NCI-H2029 (cell line): Measurements from ENCODE around the gene ID1.

Experiments
- DNase-seq: peaks from one replicate; lab custom pipeline; 2025; lab: John Stamatoyannopoulos, UW

ID1 gene, protein sequence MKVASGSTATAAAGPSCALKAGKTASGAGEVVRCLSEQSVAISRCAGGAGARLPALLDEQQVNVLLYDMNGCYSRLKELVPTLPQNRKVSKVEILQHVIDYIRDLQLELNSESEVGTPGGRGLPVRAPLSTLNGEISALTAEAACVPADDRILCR

DNA sequence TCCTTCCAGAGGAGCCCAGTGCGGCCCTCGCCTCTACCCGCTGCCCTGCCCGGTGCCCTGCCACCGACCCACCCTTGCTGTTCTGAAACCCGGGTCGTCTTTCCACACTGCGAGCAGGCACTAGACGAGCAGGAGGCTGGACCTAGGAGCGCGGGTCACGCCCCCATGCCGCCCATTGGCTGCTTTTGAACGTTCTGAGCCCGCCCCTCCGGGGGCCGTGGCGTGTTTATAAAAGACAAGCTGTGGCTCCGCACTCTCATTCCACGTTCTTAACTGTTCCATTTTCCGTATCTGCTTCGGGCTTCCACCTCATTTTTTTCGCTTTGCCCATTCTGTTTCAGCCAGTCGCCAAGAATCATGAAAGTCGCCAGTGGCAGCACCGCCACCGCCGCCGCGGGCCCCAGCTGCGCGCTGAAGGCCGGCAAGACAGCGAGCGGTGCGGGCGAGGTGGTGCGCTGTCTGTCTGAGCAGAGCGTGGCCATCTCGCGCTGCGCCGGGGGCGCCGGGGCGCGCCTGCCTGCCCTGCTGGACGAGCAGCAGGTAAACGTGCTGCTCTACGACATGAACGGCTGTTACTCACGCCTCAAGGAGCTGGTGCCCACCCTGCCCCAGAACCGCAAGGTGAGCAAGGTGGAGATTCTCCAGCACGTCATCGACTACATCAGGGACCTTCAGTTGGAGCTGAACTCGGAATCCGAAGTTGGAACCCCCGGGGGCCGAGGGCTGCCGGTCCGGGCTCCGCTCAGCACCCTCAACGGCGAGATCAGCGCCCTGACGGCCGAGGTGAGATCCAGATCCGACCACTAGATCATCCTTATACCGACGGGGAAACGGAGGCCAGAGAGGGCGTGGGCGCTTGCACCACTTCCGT, at the start of gene ID1:
ID1 (plus strand) TSS at position 259 of the 871 bp plus-strand sequence; CDS start at position 358, 99 bp downstream.
- DNase-seq, result peak; percentile 98

DNA sequence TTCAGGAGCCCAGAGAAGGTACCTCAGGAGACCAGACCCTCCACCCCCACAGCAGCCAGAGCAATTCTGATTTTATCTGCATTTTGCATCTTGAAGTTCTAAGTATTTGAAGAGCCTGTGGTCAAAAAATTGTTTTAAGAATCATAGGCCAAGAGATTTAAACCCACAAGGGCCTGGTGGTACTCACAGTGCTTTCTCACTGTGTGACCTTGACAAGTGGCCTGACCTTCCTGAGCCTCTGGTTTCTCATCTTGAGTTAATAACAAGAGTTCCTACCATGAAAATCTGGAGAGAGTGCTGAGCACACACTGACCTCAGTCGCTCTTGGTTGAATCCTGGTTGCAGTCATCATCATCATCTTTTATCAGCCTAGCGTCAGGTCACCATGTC, 45.4 kb upstream of the ID1 start:
- DNase-seq, result no peak

DNA sequence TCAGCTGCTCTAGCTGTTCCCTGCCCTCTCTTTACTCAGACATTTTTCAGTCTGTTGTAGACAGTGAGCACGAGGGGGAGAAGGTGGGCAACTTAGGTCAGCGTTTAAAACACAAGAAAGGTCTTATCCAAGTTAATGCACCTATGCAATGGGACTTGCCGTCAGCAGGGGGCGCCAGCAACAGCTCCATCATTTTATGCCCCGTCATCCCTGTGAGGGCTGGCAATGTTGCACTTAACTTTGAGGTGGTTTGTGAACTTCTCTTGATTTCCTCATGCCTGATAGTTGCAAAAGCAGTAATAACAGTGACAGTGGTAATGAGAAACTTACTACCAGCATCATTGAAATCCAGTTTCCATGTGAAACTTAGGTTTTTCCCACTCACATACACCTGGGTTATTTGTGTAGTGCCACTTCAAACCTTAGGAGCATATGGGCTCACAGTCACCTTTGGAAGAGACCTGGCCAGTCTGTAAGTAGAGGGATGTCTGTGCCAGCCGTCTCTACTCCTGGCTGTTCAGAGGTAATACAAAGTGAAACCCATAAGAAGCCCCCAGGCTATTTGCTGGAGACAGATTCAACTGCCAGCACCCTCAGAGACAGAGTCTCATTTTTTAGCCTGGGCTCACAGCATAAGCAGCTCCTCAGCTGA, 44.9 kb upstream of the ID1 start:
- DNase-seq, result no peak

DNA sequence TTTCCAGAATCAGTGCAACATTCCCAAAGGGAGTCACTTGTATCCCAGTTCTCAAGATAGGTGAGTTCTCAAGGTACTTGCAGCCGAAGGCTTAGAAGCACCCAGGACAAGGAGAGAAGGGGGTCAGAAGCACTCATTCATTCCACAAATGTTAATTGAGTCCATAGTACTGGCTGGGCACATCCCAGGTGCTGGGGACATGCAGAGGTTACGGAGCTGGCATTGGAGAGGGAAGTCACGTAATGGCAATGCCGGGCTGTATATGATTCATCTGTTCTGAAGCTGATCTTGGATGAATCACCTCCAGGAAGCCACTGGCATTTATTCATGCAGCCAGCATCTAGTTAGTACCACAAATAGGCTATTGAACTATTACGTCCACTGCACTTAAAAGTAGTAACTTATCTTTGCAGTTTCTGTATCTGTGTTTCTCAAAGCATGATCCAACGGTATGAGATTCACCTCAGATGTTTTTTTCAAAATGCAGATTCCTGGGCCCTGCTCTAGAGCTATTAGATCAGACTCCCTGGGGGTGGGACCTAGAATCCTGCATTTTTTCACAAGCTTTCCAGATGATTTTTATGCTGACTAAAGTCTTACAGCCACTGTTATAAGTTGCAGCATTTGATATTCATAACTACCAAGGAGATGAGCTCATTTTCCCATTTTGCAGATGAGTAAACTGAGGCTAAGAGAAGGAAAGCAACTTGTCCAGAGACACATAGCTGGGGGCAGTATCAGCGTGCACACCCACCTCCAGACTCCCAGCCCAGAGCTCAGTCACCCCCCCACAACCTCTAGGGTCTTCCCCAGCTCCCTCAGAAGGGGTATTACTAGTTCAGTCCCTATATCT, 44.1 kb upstream of the ID1 start:
- no peak for DNase-seq

DNA sequence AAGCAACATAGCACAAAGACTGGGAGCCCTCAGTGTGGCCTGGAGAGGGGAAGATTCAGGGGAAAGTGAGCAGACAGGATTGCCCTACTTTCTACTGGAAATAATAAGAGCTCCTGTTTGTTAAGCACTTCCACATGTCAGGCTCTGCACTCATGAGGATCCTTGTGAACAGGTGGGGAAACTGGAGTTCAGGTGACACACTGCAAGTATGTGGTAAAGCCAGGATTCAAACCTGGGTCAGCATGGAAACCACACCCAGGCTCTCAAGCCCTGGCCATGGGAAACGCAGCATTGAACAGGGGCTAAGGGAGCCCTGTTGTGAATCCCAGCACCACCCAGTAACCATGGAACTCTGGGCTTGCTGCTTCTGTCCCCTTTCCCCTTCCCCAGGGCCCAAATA, 42.8 kb upstream of the ID1 start:
- no peak for DNase-seq

DNA sequence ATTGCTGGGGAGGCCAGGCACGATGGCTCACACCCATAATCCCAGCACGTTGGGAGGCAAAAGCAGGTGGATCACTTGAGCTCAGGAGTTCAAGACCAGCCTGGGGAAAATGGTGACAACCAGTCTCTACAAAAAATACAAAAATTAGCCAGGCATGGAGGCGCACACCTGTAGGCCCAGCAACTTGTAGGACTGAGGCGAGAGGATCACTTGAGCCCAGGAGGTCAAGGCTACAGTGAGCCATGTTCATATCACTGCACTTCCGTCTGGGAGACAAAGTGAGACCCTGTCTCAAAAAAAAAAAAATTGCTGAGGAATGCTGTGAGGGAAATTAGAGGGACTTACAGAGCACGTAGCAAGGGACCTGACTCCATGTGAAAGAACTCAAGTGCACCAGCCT, 40.8 kb upstream of the ID1 start:
- no peak for DNase-seq

DNA sequence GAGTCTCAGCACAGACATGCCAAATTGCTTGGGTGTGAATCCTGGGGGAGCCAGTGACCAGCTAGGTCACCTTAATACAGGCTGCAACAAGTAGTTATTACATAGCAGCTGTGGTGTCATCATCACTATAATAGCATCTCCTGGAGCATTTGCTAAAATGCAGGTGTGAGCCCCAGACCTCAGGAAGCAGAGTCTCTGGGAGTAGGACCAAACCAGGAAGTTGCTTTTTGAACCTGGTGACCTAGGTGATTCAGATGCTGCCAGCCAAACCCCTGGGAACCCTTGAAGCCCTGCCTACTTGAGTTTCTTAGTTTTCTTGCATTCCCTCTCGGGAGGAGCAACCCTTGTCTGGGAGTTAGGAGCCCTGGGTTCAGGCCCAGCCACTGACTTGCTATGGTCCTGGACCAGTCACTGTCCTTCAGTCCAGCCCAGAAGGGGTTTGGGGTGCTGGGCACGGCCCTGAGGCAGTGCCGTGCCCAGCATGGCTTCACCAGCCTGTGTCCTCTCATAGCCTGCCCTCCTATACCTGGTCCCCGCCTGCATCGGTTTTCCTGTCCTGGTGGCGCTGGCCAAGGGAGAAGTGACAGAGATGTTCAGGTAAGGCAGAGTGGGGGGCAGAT, 39.3 kb upstream of the ID1 start:
- no peak for DNase-seq

DNA sequence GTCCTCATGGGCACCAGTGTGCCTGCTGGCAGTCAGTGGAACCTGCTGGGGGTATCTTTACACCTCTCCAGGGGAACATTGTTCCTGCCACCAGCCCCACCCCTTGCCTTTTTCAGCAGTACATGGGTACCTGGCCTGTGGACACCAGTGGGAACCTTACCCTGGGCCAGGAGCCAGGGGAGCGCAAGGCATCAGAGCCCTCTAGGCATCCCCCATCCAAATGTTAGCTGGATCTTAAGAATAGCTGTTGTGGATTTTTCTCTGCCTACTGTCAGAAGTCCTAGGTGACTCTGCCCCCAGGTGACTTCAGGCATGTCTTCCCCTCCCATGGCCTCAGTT, 38.8 kb upstream of the ID1 start:
- DNase-seq, result no peak

DNA sequence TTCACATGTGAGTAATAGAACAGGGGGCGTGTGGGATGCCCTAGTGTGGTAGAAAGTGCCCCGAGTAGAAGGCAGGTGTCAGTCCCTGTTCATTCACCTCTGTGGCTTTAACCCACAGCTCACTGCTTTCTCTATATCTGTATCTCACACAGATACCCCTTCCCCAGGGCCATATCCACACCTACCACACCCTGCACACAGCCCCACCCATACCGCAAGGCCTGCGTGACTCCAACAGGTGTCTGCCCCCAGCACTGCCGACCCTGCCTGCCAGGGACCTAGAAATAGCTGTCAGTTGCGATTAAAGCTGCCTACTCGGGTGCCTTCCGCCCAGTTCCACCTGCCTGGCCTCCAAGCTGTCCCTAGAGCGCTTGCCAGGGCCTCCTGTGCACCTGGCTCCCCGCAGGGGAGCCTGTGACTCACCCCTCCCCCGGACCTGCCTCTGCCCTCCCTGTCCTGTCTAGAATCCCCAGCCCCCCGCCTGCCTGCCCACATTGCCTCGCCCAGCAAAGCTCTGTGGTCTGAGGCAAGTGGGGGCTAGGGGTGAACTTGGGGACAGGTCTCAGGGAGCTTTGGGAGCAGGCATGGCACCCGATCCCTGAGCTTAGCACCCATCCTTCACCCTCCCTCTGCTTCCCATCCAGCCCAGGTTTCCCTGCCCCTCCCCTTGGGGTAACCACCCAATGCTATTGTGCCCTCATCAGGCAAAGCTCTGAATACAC, 38.3 kb upstream of the ID1 start:
- peak; percentile 78 for DNase-seq

DNA sequence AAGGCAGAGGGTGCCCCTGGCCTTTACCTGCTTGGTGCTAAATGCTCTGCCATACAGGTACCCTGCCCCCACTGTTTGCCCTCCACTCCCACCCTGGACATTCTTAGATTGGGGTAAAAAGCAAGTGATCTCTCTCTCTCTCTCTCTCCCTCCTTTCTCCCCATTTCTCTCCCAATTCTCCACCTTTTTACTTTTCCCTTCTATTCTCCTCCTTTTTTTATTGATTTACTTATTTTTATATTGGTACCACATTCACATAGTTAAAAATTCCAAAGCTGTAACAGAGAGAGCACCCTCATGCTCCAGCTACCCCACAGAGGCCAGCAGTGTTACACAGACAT, 37.7 kb upstream of the ID1 start:
- DNase-seq, result no peak

DNA sequence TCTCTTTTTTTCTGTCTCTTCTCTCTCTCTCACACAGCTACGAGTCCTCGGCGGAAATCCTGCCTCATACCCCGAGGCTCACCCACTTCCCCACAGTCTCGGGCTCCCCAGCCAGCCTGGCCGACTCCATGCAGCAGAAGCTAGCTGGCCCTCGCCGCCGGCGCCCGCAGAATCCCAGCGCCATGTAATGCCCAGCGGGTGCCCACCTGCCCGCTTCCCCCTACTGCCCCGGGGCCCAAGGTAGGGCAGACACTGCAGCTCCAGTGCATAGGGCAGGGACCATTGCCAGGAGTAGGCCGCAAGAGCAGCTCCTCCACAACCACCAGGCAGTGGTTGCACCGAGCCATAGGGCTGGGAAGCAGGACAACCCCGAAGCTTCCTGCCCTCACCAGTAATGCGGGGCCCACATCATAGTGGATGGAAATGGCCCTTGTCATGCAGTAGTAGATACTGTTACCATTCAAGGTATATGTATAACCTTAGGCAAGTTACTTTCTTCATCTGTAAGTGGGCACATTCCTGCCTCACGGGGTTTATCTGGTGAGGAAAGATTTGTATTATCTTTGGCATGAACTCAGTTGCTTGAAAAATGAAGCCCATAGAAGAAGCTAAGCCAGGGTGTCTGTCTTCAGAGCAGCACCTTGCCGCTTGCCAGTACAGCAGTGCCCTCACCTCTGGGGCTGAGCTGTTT, 36.9 kb upstream of the ID1 start:
- DNase-seq, result no peak

DNA sequence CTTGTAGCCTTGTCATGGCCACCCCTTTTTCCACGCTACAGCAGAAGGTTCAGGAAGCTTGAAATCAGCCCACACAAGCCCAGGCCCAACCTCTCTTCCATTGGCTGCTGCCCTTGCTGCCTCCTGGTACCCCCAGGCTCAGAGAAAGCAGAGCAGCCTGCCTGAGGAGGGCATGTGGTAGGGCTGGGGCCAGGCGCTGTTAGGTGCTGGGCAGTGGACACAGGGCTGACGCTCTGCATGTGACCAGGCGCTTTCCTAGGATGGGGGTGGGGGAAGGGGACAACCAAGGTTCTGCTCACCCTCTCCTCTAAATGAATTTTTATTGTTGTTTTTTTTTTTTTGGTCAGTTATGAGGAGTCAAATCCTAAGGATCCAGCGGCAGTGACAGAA, 36.3 kb upstream of the ID1 start:
- no peak for DNase-seq

DNA sequence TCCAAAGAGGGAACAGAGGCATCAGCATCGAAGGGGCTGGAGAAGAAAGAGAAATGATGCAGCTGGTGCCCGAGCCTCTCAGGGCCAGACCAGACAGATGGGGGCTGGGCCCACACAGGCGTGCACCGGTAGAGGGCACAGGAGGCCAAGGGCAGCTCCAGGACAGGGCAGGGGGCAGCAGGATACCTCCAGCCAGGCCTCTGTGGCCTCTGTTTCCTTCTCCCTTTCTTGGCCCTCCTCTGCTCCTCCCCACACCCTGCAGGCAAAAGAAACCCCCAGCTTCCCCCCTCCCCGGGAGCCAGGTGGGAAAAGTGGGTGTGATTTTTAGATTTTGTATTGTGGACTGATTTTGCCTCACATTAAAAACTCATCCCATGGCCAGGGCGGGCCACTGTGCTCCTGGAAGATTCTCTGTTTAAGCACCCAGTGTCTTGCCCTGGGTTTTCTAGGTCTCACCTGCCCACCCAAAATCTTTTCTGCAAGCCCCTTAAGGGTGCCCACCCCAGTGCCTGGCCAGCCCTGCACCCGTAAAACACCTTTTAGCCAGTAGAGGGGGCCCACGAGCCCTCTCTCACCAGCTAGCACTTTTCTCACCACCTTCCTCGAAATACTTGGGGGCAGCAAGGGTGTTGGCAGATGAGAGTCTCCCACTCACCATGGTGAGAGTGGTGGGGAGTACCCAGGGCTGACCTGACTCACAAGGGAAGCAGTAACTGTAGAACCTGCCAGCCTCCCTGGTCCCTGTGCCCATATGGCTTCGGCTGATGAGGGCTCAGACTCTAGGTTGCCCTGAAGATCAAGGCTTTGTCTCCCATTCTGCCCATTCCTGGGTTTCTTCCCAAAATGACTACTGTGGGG, 35.7 kb upstream of the ID1 start:
- no peak for DNase-seq

DNA sequence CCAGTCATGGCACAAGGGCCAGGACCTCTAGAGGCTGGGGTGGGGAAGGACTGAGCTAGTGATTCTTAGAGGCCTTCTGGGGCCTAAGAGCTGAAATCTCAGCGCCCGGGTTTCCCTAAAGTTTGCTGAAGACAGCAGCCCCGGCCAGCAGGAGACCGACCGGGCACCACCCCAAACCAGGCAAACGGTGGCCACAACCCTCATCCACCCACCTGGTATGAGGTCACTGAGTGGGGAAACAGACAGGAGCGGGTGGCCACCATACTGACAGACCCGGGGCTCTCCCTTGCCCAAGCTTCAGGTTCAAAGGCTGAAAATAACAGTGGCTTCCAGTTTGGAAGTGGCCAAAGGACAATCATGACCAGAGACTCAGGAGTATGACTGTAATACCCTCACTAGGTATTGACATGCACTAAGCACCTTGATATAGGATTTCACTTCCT, 35.0 kb upstream of the ID1 start:
- peak; percentile 37 for DNase-seq

DNA sequence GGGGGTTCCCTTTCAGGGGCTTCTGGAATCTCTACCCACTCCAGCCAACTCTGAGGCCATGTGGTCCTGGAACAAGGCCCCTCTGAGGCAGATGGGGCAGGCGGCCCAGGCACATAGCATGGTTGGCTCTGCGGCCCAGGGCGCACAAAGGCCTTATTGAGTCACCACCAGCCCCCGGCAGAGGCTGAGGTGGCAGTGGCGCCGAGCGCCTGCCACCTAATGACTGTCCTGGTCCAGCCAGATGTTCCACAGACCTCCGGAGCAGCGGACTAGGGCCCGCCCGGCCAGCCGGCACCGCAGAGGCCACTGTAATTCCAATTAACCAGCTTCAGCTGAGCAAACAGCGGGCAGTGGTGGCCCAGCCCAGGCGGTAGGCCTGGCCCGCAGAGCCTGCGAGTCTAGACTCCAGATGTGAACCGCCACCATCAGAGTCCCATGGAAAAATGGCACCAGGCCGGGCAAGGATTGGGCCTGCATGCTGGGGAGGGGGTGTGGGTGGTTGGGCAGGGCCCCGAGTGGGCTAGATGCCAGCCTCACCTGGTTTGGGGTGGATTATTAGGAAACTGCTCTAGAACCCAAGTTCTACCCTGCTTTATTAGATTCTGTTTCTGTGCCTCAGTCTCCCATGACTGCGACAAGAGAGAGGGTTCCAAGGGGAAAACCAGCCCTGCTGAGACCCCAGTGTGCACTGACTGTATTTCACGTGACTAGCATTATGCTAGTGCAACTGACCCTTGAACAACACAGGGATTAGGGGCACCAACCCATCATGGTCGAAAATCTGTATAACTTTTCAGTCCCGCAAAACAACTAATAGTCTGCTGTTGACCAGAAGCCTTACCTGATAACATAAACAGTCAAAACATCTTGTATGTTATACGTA, 34.1 kb upstream of the ID1 start:
- DNase-seq, result peak; percentile 68

DNA sequence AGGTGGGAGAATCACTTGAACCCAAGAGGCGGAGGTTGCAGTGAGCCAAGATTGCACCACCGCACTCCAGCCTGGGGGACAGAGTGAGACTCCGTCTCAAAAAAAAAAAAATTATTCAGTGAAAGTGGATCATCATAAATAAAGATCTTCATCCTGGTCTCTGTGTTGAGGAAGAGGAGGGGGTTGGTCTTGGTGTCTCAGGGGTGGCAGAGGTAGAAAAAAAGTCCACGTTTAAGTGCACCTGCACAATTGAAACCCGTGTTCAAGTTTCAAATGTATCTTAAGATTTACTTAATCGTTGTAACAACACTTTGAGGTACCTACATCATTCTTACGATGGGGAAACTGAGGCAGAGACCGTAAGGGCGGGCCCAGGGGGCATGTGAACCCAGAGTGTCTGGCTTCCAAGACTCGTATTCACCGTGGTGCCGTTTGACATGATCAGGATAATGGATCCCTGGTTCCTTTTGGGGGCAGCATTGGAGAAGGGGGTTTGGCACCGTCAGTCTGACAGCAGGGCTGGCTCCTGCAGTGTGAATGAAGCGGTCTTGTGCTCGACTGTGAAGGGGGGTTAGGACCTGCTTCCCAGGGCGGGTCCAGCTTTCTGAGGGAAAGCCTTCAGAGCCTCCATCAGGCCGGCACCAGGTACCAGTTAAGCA, 32.9 kb upstream of the ID1 start:
- DNase-seq, result peak; percentile 66

DNA sequence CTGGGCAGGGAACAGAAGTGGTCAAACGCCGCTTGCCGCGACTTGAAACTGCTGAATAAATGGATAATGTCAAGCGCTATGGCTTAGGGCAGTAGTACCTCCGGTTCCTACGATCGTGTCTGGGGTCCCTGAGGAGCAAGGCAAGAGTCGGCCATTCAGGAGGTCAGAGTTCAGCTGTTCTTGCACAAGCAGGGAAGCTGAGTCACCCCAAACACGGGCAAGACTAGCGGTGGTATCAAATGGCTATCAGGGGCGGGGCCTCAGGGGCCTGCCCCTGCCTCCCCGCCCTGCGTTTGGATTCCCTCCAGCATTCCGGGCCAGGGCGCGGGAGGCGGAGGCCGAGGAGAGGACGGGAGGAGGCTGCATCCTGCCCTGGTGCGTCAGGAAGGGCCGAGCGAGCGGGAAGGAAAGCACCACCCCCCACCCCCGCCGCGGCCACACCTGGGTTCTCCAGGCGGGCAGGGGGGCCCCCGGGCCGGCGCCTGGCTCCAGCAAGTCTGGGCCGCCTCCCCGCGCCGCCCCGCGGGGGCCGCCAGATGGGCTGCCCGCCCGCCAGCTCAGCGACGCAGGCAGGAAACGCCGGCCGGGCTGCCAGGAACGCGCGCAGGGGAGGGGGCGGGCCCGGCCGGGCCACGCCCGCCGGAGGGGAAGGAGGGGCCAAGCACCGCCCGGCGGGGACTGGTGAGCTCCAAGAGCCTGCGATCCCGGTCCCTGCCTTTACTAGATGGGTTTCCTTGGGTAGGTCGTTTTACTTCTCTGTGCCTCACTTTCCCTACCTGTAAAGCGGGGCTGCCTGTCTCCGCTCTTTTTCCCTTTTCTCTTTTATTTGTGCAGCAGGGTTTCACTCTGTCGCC, 32.2 kb upstream of the ID1 start:
- peak; percentile 98 for DNase-seq
